OCI-LY7 (cell line): ENCODE data around the gene TRIM61. TPM values are rescaled to one million over a fixed set of nuclear protein-coding genes. Genes with fewer than 3 reads are reported as not detected.
"Not testable (repeated sequence)": the region's sequence is repeated elsewhere in the genome, so short reads cannot be mapped to it uniquely, and the experiment has no call there.

Experiments used
- BruUV-seq: library from RNA; stranded (reverse); fragments of 400-500 nt; replicated peaks from 2 replicates; lab custom pipeline; 2021; lab: Mats Ljungman, UMichigan
- CTCF ChIA-PET: fragments of 300-600 bp; sonication (Branson Sonifier 250); formaldehyde crosslinking; loops from one replicate; lab custom pipeline; 2022; ENCODE audit warnings: antibody characterized with exemption; ENCODE audit not compliant: unreplicated experiment; lab: Charles Lee
- POLR2A ChIA-PET: fragments of 300-600 bp; sonication (Branson Sonifier 250); formaldehyde crosslinking; loops from one replicate; lab custom pipeline; 2022; ENCODE audit warnings: antibody characterized with exemption; lab: Charles Lee
- DNase-seq: peaks from one replicate; pipeline ENCODE4 v3.0.0-alpha.2; 2015; ENCODE audit warnings: low spot score
- H2AFZ ChIP-seq: fragments of 200-600 bp; sonication (generic), shearing (Covaris generic); 2 replicates; pipeline ENCODE4 v1.6.1; 2014; ENCODE audit warnings: mild to moderate bottlenecking, antibody characterized with exemption, low read length, moderate library complexity
- H3K27ac ChIP-seq: fragments of 200-600 bp; sonication (generic); 2 replicates; pipeline ENCODE4 v1.5.1; 2014; ENCODE audit warnings: mixed run types, low read depth, mild to moderate bottlenecking, moderate library complexity, low read length, inconsistent platforms; ENCODE audit not compliant: poor library complexity, severe bottlenecking
- H3K36me3 ChIP-seq: fragments of 200-600 bp; sonication (generic); 2 replicates; pipeline ENCODE4 v1.6.1; 2014; ENCODE audit warnings: mild to moderate bottlenecking, antibody characterized with exemption, low read length, moderate library complexity, mixed read lengths; ENCODE audit not compliant: insufficient read depth
- H3K4me1 ChIP-seq: fragments of 200-600 bp; sonication (generic); 2 replicates; pipeline ENCODE4 v1.5.1; 2014; ENCODE audit warnings: mild to moderate bottlenecking, low read length; ENCODE audit not compliant: insufficient read depth, poor library complexity, severe bottlenecking
- H3K4me2 ChIP-seq: fragments of 200-600 bp; sonication (generic); 2 replicates; pipeline ENCODE4 v1.6.1; 2014; ENCODE audit warnings: mild to moderate bottlenecking, low read length
- H3K4me3 ChIP-seq: fragments of 200-600 bp; sonication (generic); 2 replicates; pipeline ENCODE4 v1.5.1; 2014; ENCODE audit warnings: mild to moderate bottlenecking, low read depth, low read length; ENCODE audit not compliant: poor library complexity, severe bottlenecking
- H3K79me2 ChIP-seq: fragments of 200-600 bp; sonication (generic); 2 replicates; pipeline ENCODE4 v1.6.1; 2016; ENCODE audit warnings: low read depth, mild to moderate bottlenecking, low read length, moderate library complexity, mixed read lengths; ENCODE audit not compliant: insufficient read depth
- H3K9me2 ChIP-seq: fragments of 200-600 bp; sonication (generic); 2 replicates; pipeline ENCODE4 v1.6.1; 2016; ENCODE audit warnings: mild to moderate bottlenecking, low read length, mixed read lengths; ENCODE audit not compliant: insufficient read depth
- H3K9me3 ChIP-seq: fragments of 200-600 bp; sonication (generic); 2 replicates; pipeline ENCODE4 v1.6.1; 2014; ENCODE audit warnings: mild to moderate bottlenecking, mixed run types, low read length, mixed read lengths
- H4K20me1 ChIP-seq: fragments of 200-600 bp; sonication (generic); 2 replicates; pipeline ENCODE4 v1.6.1; 2014; ENCODE audit warnings: mild to moderate bottlenecking, antibody characterized with exemption, low read length, moderate library complexity, mixed read lengths; ENCODE audit not compliant: insufficient read depth
- EZH2phosphoT487 ChIP-seq: fragments of 200-600 bp; sonication (generic); IDR thresholded peaks from 2 replicates; pipeline ENCODE4 v1.6.1; 2018; ENCODE audit warnings: low read depth, borderline replicate concordance, mild to moderate bottlenecking, mixed run types, antibody characterized with exemption, low read length, moderate library complexity, mixed read lengths
- intact Hi-C: fragments of 100-400 bp; cut with micrococcal nuclease; formaldehyde crosslinking; loops from one replicate; pipeline ENCODE4 v1.10.0; 2022; ENCODE audit not compliant: unreplicated experiment
- total RNA-seq, 2 experiments: library from RNA; depleted of rRNA in 1 of 2; stranded (reverse); fragments of >200 nt in 1 of 2; shearing (Covaris generic) in 1 of 2; gene quantifications; 2 replicates each; pipeline ENCODE4 v1.2.3, GENCODE V29; 2014 to 2022
- TF ChIP-seq, protein P1 (sequence below): fragments of 200-600 bp; sonication (generic); conservative IDR thresholded peaks from 2 replicates; pipeline ENCODE4 v1.5.1; 2014; ENCODE audit warnings: mild to moderate bottlenecking, antibody characterized with exemption, low read length, moderate library complexity, mixed read lengths

The TRIM61 gene
- total RNA-seq, 2 experiments from 2014 or later: 3.1 to 5.2 TPM

DNA sequence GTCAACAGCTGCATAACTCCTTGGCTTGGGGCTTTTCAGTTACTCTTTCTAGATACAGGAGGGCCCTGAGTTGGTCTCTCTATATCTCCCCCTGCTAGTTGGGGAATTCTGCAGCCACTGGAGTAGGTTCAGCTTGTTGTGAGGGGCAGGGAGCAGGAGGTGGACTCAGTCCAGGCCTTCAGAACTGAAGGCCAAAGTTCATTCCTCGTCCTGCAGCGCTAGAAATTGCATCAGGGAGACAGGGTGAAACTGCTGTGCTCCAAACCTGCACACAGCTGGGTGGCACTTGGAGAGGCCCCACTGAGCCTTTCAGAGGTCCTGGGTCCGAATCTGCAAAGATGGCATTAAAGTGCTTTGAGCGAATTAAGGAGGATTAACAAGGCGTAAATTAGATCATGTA is 29.4 kb upstream of the TRIM61 start:
- TF ChIP-seq, protein P1, sequence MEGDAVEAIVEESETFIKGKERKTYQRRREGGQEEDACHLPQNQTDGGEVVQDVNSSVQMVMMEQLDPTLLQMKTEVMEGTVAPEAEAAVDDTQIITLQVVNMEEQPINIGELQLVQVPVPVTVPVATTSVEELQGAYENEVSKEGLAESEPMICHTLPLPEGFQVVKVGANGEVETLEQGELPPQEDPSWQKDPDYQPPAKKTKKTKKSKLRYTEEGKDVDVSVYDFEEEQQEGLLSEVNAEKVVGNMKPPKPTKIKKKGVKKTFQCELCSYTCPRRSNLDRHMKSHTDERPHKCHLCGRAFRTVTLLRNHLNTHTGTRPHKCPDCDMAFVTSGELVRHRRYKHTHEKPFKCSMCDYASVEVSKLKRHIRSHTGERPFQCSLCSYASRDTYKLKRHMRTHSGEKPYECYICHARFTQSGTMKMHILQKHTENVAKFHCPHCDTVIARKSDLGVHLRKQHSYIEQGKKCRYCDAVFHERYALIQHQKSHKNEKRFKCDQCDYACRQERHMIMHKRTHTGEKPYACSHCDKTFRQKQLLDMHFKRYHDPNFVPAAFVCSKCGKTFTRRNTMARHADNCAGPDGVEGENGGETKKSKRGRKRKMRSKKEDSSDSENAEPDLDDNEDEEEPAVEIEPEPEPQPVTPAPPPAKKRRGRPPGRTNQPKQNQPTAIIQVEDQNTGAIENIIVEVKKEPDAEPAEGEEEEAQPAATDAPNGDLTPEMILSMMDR: no peak
- no peak for TF ChIP-seq EZH2phosphoT487
- Histone ChIP-seq H2AFZ (no peak overlapping the region), H3K4me3 (no peak overlapping the region), H4K20me1 (no peaks in the 10 kb centered on the region), H3K79me2 (no peaks in the 10 kb centered on the region), H3K4me1 (no peaks in the 10 kb centered on the region), H3K9me3 (no peaks in the 10 kb centered on the region), H3K4me2 (no peak overlapping the region), H3K9me2 (no peaks in the 10 kb centered on the region), H3K36me3 (no peaks in the 10 kb centered on the region), H3K27ac (no peak overlapping the region)
- CTCF ChIA-PET: no interaction called here
- POLR2A ChIA-PET: interaction anchor here (0.6 kb wide), 1 partner anchor 359 kb away, joined by 3 read pairs; no protein-coding TSS in a partner anchor
- intact Hi-C loops: no loop called here
- DNase-seq: no peak
- BruUV-seq: no TSS peak

DNA sequence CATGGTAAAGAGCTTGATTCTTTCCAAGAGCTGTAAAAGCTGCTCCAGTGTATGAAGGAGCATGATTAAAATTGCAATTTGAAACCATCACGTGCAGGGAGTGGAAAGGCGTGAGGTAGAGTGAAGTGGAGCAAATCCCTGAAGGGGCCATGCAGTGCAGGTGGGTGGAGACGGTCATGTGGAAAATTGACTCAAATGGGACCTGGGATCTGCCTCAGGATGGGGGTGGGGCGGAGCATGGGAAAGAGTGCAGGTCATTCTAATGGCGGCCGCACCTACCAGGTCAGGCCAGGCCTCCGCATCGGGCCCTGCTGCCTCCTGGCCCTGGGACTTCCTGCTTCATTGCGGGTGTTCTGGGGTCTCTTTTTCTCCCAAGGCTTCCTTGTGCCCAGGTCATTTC is 29.0 kb upstream of the TRIM61 start:
- no peak for DNase-seq
- POLR2A ChIA-PET: interaction anchor here (0.6 kb wide), 2 partner anchors 143 to 360 kb away, joined by 3 read pairs; no protein-coding TSS in a partner anchor
- no peak overlapping the region for H3K4me3 ChIP-seq

DNA sequence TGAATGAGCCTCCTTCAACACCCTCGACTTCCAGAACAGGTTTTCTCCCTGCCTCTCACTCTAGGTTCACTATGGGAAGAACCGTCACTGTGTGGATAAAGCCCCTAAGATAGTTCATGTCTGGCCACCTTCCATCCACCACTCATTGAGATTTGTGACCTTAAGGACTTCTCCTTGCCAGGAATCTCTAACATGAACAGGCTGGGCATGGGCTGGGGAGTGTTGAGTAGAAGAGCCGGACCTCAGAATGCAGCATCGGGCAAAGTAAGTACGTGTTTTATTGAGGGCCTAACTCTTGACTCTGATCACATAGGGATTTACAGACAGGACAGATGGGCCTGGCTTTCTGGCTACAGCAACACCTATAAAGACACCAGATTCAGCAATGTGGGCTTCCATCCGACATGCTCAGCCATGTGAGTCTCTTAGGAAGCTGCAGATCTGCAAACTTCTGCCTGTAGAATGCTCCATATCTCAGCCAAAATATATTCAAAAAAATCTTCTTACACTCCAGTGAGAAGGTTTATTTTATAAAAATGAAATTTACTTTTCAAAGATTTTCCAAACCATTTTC is 28.0 kb upstream of the TRIM61 start:
- H3K4me1 ChIP-seq: no peaks in the 10 kb centered on the region
- no peak overlapping the region for H2AFZ ChIP-seq
- no TSS peak for BruUV-seq
- DNase-seq: no peak
- TF ChIP-seq EZH2phosphoT487: no peak
- TF ChIP-seq, protein P1: no peak
- no peak overlapping the region for H3K27ac ChIP-seq
- H3K4me2 ChIP-seq: no peak overlapping the region
- intact Hi-C loops: no loop called here
- no peaks in the 10 kb centered on the region for H3K9me2 ChIP-seq
- H3K79me2 ChIP-seq: no peaks in the 10 kb centered on the region
- no peak overlapping the region for H3K4me3 ChIP-seq
- H4K20me1 ChIP-seq: no peaks in the 10 kb centered on the region
- ChIA-PET POLR2A (no interaction called here), CTCF (no interaction called here)
- no peaks in the 10 kb centered on the region for H3K36me3 ChIP-seq
- no peaks in the 10 kb centered on the region for H3K9me3 ChIP-seq

More for the DNA sequence above, 29.0 kb upstream of the TRIM61 start:
- Histone ChIP-seq H3K9me3 (no peaks in the 10 kb centered on the region), H3K4me1 (no peaks in the 10 kb centered on the region), H3K79me2 (no peaks in the 10 kb centered on the region), H3K9me2 (no peaks in the 10 kb centered on the region), H4K20me1 (no peaks in the 10 kb centered on the region), H3K4me2 (no peak overlapping the region), H3K36me3 (no peaks in the 10 kb centered on the region), H3K27ac (no peak overlapping the region), H2AFZ (no peak overlapping the region)
- CTCF ChIA-PET: no interaction called here
- no TSS peak for BruUV-seq
- TF ChIP-seq, protein P1: no peak
- TF ChIP-seq EZH2phosphoT487: no peak
- intact Hi-C loops: no loop called here

DNA sequence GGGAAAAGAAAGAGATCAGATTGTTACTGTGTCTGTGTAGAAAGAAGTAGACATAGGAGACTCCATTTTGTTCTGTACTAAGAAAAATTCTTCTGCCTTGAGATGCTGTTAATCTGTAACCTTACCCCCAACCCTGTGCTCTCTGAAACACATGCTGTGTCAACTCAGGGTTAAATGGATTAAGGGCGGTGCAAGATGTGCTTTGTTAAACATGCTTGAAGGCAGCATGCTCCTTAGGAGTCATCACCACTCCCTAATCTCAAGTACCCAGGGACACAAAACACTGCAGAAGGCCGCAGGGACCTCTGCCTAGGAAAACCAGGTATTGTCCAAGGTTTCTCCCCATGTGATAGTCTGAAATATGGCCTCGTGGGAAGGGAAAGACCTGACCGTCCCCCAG is 24.5 kb upstream of the TRIM61 start:
- CTCF ChIA-PET, BruUV-seq: not testable (repeated sequence)

More for the DNA sequence above, 24.5 kb upstream of the TRIM61 start:
- H3K27ac ChIP-seq, H3K4me3 ChIP-seq, POLR2A ChIA-PET, intact Hi-C loops, H3K4me2 ChIP-seq, H2AFZ ChIP-seq, H3K9me2 ChIP-seq, H3K79me2 ChIP-seq, H4K20me1 ChIP-seq, H3K4me1 ChIP-seq, H3K9me3 ChIP-seq, H3K36me3 ChIP-seq, DNase-seq: not testable (repeated sequence)
